HL-60/S4 treated with phorbol 12-myristate 13-acetate at 8.2 ng/mL for 4 days and 3 days (cell line): ENCODE results near the gene ANKRD36B.
"Not testable (repeated sequence)": the region's sequence is repeated elsewhere in the genome, so short reads cannot be mapped to it uniquely, and the experiment has no call there.

Source experiments
- in situ Hi-C: fragments of 300-500 bp; cut with MboI; formaldehyde crosslinking; loops from 2 replicates; pipeline ENCODE4 v1.15.0; 2022; ENCODE audit warnings: low sequenced_read_pairs

ANKRD36B gene

GRCh38 chr2:97550498-97550897, 39.2 kb downstream of the ANKRD36B start:
- in situ Hi-C loops = not testable (repeated sequence)

GRCh38 chr2:97549058-97549457, 40.6 kb downstream of the ANKRD36B start:
- in situ Hi-C loops = not testable (repeated sequence)

GRCh38 chr2:97548536-97548935, 41.1 kb downstream of the ANKRD36B start:
- in situ Hi-C loops = not testable (repeated sequence)

GRCh38 chr2:97546711-97547110, 43.0 kb downstream of the ANKRD36B start:
- in situ Hi-C loops = no loop called here

GRCh38 chr2:97544911-97545310, 44.8 kb downstream of the ANKRD36B start:
- in situ Hi-C loops = not testable (repeated sequence)

GRCh38 chr2:97525904-97526303, 63.8 kb downstream of the ANKRD36B start:
- in situ Hi-C loops = not testable (repeated sequence)

- in situ Hi-C loops = not testable (repeated sequence)
These were observed 65.9 kb downstream of the ANKRD36B start for GRCh38 chr2:97523816-97524215.

GRCh38 chr2:97522916-97523555, 66.6 kb downstream of the ANKRD36B start:
- in situ Hi-C loops = not testable (repeated sequence)

GRCh38 chr2:97495651-97496050, 94.0 kb downstream of the ANKRD36B start:
- in situ Hi-C loops = not testable (repeated sequence)

- in situ Hi-C loops = not testable (repeated sequence)
These were observed 99.5 kb downstream of the ANKRD36B start for GRCh38 chr2:97490141-97490540.
